Iris pigment epithelial cell (primary cell): ENCODE results near the gene TTC28.
A peak's percentile ranks its signal among the peaks of the same experiment; 100 is the strongest.

Source experiments
- DNase-seq: peaks from one replicate; pipeline ENCODE4 v3.0.0-alpha.2; 2011; ENCODE audit warnings: low read depth

The TTC28 gene

DNA sequence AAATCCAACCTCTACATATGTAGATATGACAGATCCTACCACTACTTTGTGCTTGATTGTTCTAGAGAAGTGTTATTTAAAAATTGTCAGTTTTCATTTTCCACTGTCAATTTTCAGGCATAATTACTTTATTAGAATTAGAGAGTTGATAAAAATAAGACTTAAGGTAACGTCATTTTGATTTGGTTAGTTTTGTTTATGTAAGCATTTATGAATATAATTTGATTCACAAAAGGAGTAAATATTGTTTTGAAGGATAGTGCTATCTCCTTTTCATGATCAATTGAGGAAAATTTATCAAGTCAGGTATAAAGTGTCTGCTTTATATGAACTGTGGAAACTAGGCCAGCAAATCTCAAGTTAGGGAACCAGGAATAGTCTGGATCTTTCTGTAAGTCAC is 718.0 kb downstream of the TTC28 start:
- no peak for DNase-seq

DNA sequence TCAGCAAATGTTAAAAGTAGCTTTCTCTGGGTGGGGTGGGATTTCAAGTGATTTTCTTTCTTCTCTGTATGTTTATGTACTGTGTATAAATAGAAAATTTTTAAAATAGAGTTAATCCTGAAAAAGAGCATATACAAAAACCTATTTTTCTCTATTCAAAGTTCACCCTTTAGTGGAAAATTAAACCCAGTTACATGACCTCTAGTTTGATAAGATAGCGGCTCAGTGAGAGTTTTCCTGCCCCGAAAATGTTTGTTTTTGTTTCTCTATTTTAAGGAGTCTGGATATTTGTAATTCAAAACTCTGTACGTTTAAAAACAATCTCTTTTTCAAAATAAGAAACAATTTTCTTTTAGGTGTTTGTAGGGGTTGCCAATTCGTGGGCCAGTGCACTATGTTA is 718.5 kb downstream of the TTC28 start:
- DNase-seq = no peak

DNA sequence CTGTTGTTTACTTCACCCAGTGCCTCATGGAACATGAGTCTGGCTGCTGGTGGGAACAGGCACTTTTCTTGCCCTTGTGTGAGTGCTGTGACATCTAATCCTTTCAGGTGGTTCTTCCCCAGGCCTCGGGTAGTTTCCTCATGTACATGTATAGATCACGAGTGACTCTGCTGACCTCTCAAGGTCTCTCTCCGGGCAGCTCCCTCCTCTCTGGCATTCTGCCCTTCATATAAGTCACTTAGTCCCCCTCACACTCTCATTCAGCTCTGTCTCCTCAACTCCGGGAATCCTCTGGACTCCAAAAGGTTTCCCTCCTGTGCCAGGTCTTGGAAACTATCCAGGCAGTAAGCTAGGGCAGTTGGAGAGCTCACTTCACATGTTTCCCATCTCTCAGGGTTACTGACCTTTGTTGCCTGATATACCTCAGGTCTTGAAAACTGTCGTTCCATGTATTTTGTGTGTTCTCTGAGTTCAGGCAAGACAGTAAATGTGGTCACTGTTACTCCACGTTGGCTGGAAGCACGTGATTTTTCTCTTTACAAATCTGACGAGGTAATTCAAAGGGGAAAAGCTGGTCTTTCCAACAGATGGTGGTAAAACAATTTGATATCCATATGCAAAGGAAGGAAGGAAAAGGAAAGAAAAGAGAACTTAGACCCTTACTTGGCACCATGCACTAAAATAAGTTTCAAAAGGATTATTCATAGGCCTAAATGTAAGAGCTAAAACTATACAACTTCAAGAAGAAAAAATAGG is 720.1 kb downstream of the TTC28 start:
- DNase-seq = no peak

GRCh38 chr22:27952779-27953178 is 726.9 kb downstream of the TTC28 start:
- peak; percentile 48 for DNase-seq

DNA sequence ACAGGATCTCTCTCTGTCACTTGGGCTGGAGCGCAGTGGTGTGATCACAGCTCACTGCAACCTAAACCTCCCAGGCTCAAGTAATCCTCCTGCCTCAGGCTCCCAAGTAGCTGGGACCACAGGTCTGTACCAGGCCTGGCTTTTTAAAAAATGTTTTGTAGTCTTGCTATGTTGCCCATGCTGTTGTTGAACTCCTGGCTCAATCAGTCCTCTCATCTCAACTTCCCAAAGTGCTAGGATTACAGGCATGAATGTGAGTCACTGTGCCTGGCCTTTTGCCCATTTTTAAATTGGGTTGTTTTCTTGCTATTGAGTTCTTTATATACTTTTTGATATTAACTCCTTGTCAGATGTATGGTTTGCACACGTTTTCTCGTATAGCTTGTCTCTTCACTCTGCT is 727.5 kb downstream of the TTC28 start:
- DNase-seq = peak; percentile 91

DNA sequence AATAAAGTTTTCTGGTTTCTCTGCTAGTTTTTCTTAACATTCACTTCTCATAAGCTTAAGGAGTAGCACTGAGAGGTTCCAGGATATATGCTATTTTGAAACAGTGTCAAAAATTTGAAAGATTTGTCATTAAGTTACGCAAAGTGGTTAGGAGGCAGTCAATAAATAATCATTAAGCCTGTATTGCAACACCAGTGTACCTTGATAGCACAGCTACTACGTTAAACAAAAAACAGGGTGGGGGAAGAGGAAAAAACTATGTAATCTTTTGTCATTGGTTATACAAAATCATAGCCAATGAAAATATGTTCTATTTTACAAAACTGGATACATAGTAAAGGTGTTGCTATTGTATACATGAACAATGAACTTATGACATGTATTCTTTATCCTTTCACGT is 730.2 kb downstream of the TTC28 start:
- no peak for DNase-seq

- no peak for DNase-seq
These were observed 731.1 kb downstream of the TTC28 start for GRCh38 chr22:27948569-27948968.

- no peak for DNase-seq
These were observed 732.2 kb downstream of the TTC28 start for GRCh38 chr22:27947448-27947847.

- DNase-seq = no peak
These were observed 738.5 kb downstream of the TTC28 start for GRCh38 chr22:27941143-27941542.

- no peak for DNase-seq
These were observed 742.2 kb downstream of the TTC28 start for GRCh38 chr22:27937453-27937852.

DNA sequence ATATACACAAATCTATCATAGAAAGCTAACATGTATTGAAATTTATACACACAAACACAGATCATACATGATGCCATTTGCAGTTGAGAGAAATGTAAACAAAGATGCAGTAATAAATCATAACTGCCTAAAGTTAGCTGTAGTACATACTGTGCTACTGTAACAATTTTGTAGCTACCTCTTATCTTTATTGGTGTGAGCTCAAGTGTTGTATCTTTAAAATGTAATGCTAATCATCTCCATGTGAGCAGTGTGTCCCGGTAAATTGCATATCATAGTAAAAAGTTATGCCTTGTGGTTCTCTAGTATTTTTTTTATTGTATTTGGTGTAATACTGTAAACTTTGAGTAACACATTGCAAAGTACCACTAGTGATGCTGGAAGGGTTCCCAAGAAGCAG is 743.7 kb downstream of the TTC28 start:
- no peak for DNase-seq

DNA sequence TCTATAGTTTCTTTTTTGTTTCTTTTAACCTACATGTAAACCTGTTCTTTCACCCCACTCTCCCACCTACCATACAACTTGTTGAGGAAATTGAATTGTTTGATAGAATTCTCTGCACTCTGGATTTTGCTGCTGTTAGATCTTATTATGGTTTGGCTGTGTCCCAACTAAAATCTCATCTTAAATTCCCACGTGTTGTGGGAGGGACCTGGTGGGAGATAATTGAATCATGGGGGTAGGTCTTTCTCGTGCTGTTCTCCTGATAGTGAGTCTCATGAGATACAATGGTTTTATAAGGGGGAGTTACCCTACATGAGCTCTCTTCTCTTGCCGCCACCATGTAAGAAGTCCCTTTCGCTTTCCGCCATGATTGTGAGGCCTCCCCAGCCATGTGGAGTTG is 745.6 kb downstream of the TTC28 start:
- no peak for DNase-seq

GRCh38 chr22:27933186-27933983 is 746.3 kb downstream of the TTC28 start:
- no peak for DNase-seq

DNA sequence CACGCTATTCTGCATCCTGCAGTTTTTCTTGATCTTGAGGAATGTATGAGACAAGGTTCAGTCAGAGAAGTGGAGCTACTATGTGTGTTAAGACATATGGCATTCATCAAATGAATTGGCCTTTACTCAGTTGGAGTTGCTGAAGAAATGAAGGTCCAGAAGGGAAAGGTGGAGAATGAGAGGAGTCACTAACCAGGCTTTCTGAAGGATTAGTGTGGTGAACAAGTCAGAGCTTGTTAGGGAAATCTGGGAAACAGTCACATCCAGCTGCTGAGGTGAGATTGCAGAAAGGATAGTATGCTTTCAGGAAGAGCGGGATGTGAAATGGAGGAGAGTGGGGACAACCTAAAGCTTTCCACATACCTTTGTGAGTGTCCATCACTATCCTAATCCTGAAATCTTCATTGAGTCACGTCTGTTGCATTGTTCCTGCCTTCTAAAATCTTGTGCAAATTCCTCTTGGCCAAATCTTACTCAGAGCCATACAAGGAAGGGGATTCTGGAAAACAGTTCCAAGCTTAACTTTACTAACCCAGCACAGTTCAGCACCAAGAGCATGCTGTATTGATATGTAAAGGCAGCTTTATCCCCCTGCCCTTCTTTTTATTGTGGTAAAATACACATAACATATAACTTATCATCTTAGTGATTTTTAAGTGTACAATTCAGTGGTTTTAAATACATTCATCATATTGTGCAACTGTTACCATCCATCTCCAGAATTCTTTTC is 749.1 kb downstream of the TTC28 start:
- no peak for DNase-seq
